ENCODE results near the gene COPG2.
A peak's percentile ranks its signal among the peaks of the same experiment; 100 is the strongest.

The COPG2 gene

DNA sequence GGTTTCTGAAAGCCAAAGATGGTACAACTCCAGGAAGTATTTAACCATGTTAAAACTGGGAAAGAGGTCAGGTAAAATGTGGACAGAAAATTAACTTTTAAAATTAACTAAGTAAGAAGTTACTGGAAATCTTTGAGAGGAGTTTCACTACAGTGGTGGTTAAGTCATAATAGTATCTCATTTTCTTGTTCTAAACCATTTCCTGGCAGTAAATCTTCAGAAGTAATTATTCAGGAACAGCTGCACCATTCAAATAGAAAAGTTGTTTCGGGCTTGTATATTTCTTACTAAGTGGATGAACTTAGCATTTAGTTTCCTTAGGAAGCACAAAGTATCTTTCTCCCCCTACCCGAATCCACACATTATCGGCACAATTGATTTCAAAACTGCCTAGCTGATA lies 27.1 kb downstream of the COPG2 start:
- H3K36me3 ChIP-seq (replicated peaks; ENCODE audit: low read depth, low read length): peaks cover 11% of the 10 kb centered on the region
- H3K4me1 ChIP-seq (ENCODE audit: low read length): peaks cover 27% of the 10 kb centered on the region
- H3K27ac ChIP-seq (ENCODE audit: low read length): peak overlapping the region; percentile 42
- no peaks in the 10 kb centered on the region for H3K79me2 ChIP-seq (ENCODE audit: low read length)
- no peaks in the 10 kb centered on the region for H4K20me1 ChIP-seq (ENCODE audit: insufficient read depth, low read length)
- no peaks in the 10 kb centered on the region for H3K9me3 ChIP-seq (ENCODE audit: insufficient read depth, low read length)
- H3K4me2 ChIP-seq (ENCODE audit: low read length): peak overlapping the region; percentile 70
- TF ChIP-seq, protein P1, sequence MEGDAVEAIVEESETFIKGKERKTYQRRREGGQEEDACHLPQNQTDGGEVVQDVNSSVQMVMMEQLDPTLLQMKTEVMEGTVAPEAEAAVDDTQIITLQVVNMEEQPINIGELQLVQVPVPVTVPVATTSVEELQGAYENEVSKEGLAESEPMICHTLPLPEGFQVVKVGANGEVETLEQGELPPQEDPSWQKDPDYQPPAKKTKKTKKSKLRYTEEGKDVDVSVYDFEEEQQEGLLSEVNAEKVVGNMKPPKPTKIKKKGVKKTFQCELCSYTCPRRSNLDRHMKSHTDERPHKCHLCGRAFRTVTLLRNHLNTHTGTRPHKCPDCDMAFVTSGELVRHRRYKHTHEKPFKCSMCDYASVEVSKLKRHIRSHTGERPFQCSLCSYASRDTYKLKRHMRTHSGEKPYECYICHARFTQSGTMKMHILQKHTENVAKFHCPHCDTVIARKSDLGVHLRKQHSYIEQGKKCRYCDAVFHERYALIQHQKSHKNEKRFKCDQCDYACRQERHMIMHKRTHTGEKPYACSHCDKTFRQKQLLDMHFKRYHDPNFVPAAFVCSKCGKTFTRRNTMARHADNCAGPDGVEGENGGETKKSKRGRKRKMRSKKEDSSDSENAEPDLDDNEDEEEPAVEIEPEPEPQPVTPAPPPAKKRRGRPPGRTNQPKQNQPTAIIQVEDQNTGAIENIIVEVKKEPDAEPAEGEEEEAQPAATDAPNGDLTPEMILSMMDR (IDR thresholded peaks at IDR 0.05; ENCODE audit: low read depth, low read length): no peak
- peak overlapping the region; percentile 16 for H3K4me3 ChIP-seq (ENCODE audit: low read length)
- H3K27me3 ChIP-seq (ENCODE audit: low read depth, low read length): no peaks in the 10 kb centered on the region
- H2AFZ ChIP-seq (ENCODE audit: low read depth, low read length): no peak overlapping the region
- no peak overlapping the region for H3K9ac ChIP-seq (ENCODE audit: low read length)

DNA sequence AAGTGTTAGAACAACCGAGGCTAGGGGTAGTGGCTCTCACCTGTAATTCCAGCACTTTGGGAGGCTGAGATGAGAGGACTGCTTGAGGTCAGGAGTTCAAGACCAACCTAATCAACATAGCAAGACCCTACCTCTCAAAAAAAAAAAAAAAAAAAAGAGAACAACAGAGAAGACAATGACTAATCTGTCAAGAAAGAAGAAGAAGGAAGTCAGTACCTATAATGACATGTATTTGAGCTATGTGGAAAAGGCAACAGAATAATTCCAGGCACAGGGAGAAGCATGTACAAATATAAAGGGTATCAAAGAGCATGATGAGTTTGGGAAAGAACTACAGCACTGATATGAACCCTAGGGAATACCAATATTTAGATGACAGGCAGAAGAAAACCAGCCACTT lies 27.5 kb downstream of the COPG2 start:
- H4K20me1 ChIP-seq (ENCODE audit: insufficient read depth, low read length): no peaks in the 10 kb centered on the region
- TF ChIP-seq, protein P1 (IDR thresholded peaks at IDR 0.05; ENCODE audit: low read depth, low read length): no peak
- TF ChIP-seq EZH2phosphoT487 (IDR thresholded peaks at IDR 0.05; ENCODE audit: low read depth): no peak
- no peak overlapping the region for H3K4me3 ChIP-seq (ENCODE audit: low read length)
- H3K36me3 ChIP-seq (replicated peaks; ENCODE audit: low read depth, low read length): peaks cover 8% of the 10 kb centered on the region
- no peaks in the 10 kb centered on the region for H3K79me2 ChIP-seq (ENCODE audit: low read length)
- H2AFZ ChIP-seq (ENCODE audit: low read depth, low read length): no peak overlapping the region
- H3K27me3 ChIP-seq (ENCODE audit: low read depth, low read length): no peaks in the 10 kb centered on the region
- peaks cover 24% of the 10 kb centered on the region for H3K4me1 ChIP-seq (ENCODE audit: low read length)
- no peaks in the 10 kb centered on the region for H3K9me3 ChIP-seq (ENCODE audit: insufficient read depth, low read length)
- H3K27ac ChIP-seq (ENCODE audit: low read length): peak overlapping the region; percentile 22; the same call in 1 of the 2 replicates
- H3K4me2 ChIP-seq (ENCODE audit: low read length): peak overlapping the region; percentile 70
- H3K9ac ChIP-seq (ENCODE audit: low read length): no peak overlapping the region

DNA sequence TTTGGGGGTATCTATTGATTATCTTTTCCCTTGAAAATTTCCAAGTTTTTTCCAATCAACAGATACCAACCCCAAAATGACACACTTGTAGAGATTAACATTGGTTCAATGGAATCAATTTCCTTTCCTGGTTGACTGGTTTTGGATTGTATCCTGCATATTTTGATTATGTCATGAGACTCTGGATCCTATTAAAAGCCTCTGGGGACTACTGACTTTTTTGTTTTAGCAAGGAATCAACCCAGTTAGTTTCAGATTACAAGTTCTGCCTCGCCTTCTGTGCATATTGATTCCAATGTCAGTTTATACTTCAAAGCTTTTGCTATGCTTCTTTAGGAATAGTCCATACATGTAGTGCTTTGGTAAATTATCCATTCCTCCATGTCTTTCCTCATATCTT lies 29.2 kb downstream of the COPG2 start:
- H3K4me2 ChIP-seq (ENCODE audit: low read length): no peak overlapping the region

DNA sequence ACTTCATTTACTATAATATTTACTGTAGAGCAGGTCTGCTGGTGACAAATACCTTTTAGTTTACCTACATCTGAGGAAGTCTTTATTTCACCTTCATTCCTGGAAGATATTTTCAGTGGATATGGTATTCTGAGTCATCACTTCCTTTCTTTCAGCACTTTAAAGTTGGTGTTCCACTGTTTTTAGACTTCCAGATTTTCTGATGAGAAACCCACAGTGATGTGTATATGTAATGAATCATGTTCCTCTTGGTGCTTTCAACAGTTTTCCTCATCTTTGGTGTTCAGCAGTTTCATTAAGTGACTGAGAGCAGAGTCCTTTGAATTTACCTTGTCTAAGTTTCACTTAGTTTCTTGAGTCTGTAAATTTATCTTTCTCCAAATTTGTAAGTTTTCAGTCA lies 36.4 kb downstream of the COPG2 start:
- Histone ChIP-seq H3K9me3 (ENCODE audit: insufficient read depth, low read length) (no peaks in the 10 kb centered on the region), H3K36me3 (replicated peaks; ENCODE audit: low read depth, low read length) (no peaks in the 10 kb centered on the region), H3K27me3 (ENCODE audit: low read depth, low read length) (no peaks in the 10 kb centered on the region), H4K20me1 (ENCODE audit: insufficient read depth, low read length) (no peaks in the 10 kb centered on the region), H3K79me2 (ENCODE audit: low read length) (no peaks in the 10 kb centered on the region), H3K9ac (ENCODE audit: low read length) (no peak overlapping the region), H3K27ac (ENCODE audit: low read length) (no peak overlapping the region), H2AFZ (ENCODE audit: low read depth, low read length) (no peak overlapping the region), H3K4me1 (ENCODE audit: low read length) (no peaks in the 10 kb centered on the region), H3K4me2 (ENCODE audit: low read length) (no peak overlapping the region), H3K4me3 (ENCODE audit: low read length) (no peak overlapping the region)
- TF ChIP-seq, protein P1 (IDR thresholded peaks at IDR 0.05; ENCODE audit: low read depth, low read length): no peak
- TF ChIP-seq EZH2phosphoT487 (IDR thresholded peaks at IDR 0.05; ENCODE audit: low read depth): no peak

More for the DNA sequence above, 29.2 kb downstream of the COPG2 start:
- no peak overlapping the region for H2AFZ ChIP-seq (ENCODE audit: low read depth, low read length)
- TF ChIP-seq, protein P1 (IDR thresholded peaks at IDR 0.05; ENCODE audit: low read depth, low read length): no peak
- TF ChIP-seq EZH2phosphoT487 (IDR thresholded peaks at IDR 0.05; ENCODE audit: low read depth): no peak
- no peak overlapping the region for H3K4me3 ChIP-seq (ENCODE audit: low read length)
- no peaks in the 10 kb centered on the region for H3K79me2 ChIP-seq (ENCODE audit: low read length)
- no peak overlapping the region for H3K9ac ChIP-seq (ENCODE audit: low read length)
- no peaks in the 10 kb centered on the region for H4K20me1 ChIP-seq (ENCODE audit: insufficient read depth, low read length)
- H3K9me3 ChIP-seq (ENCODE audit: insufficient read depth, low read length): no peaks in the 10 kb centered on the region
- peaks cover 18% of the 10 kb centered on the region for H3K4me1 ChIP-seq (ENCODE audit: low read length)
- no peak overlapping the region for H3K27ac ChIP-seq (ENCODE audit: low read length)
- no peaks in the 10 kb centered on the region for H3K27me3 ChIP-seq (ENCODE audit: low read depth, low read length)
- H3K36me3 ChIP-seq (replicated peaks; ENCODE audit: low read depth, low read length): peaks cover 8% of the 10 kb centered on the region
